HEK293T (cell line): ENCODE data around the gene DNMT3L.

Experiments
- FOXK2 ChIP-seq: fragments of 450-650 bp; IDR thresholded peaks from 2 replicates; pipeline ENCODE4 v1.6.1; 2016; ENCODE audit warnings: mild to moderate bottlenecking
- FOXM1 ChIP-seq: fragments of 450-650 bp; IDR thresholded peaks from 2 replicates; pipeline ENCODE4 v1.6.1; 2017; ENCODE audit warnings: mild to moderate bottlenecking, borderline replicate concordance
- SP1 ChIP-seq: fragments of 450-650 bp; IDR thresholded peaks from 2 replicates; pipeline ENCODE4 v1.6.1; 2017

DNA sequence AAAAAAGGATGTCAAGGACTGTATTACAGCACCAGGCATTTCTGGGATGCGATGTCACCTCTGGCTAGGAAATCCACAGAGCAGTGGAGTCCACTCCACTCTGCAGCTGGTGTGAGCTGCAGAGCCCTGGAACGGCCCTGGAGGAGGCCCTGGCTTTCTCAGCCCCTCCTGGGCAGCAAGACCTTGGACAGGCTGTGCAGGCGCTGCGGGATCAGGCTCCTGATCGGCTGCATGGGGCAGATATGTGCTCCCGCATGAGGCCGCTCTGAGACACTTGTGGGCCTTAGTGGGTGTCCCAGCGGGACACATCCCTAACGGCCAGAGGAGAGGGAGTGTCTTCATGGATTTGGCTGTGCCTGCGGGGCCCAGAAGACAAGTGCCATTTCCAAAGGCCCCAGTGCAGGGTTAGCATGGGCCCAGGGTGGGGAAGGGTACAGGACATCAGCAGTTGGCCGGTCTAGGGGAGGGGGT, 6.2 kb downstream of the DNMT3L start:
- TF ChIP-seq SP1 (no peak), FOXM1 (no peak), FOXK2 (no peak)
